ENCODE measurements around the gene DGKH. TPM values are rescaled to one million over a fixed set of nuclear protein-coding genes. Genes with fewer than 3 reads are reported as not detected.
"Not testable (repeated sequence)": the region's sequence is repeated elsewhere in the genome, so short reads cannot be mapped to it uniquely, and the experiment has no call there.

Gene DGKH
- total RNA-seq, 1 donor from 2014 or later, result 8.4 TPM

DNA sequence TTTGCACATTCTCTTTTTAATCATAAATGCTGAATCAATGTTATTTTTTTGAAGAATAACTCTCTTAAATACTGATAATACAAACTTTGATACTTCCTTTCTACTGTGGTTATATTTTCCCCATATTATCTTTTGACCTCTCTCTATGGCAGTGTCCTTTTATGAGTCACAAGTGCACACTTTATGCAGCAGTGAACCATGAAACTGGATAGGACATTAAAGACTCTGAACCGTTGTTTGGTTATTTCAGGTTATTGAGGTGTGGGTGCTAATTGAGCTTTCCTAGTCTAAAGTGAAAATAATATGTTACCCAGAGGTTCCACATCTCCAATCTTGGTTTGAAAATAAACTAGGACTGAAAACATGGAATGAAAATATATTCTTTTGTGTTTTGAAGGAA, 71.4 kb downstream of the DGKH start:
- Histone ChIP-seq H3K27ac (ENCODE audit: low read depth, low read length) (no peak overlapping the region), H3K36me3 (ENCODE audit: control insufficient read depth in 3 of 3, insufficient read depth in 3 of 3, low read length in 3 of 3) (no peaks in the 10 kb centered on the region), H3K9me3 (ENCODE audit: control insufficient read depth in 3 of 3, low read length in 3 of 3) (no peaks in the 10 kb centered on the region), H3K4me1 (ENCODE audit: control insufficient read depth in 3 of 3, insufficient read depth in 3 of 3, low read length in 3 of 3) (no peaks in the 10 kb centered on the region), H3K4me3 (ENCODE audit: low read length in 3 of 3) (no peak overlapping the region), H3K27me3 (ENCODE audit: control insufficient read depth in 3 of 3, insufficient read depth in 3 of 3, low read length in 3 of 3) (no peaks in the 10 kb centered on the region), H3K9ac (ENCODE audit: low read depth in 1 of 3, low read length in 3 of 3) (no peak overlapping the region)

DNA sequence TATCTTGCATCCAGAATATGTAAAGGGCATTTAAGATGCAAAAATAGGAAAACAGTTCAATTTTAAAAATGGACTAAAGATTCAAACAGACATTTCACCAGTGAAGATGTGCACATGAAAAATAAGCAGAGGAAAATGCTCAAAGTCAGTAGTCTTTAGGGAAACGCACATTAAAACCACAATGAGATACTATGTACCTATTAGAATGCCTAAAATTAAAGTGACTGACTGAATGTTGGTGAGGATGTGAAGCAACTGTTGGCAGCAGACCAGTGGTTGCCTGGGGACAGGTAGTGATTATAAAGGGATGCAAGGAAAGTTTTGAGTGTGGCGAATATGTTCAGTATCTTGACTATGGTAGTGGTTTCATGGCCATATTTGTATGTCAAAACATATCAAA, 75.2 kb downstream of the DGKH start:
- no peak overlapping the region for H3K4me3 ChIP-seq (ENCODE audit: low read length in 3 of 3)
- H3K9me3 ChIP-seq (ENCODE audit: control insufficient read depth in 3 of 3, low read length in 3 of 3), result no peaks in the 10 kb centered on the region
- H3K9ac ChIP-seq (ENCODE audit: low read depth in 1 of 3, low read length in 3 of 3), result no peak overlapping the region
- no peak overlapping the region for H3K27ac ChIP-seq (ENCODE audit: low read depth, low read length)
- no peaks in the 10 kb centered on the region for H3K27me3 ChIP-seq (ENCODE audit: control insufficient read depth in 3 of 3, insufficient read depth in 3 of 3, low read length in 3 of 3)
- no peaks in the 10 kb centered on the region for H3K4me1 ChIP-seq (ENCODE audit: control insufficient read depth in 3 of 3, insufficient read depth in 3 of 3, low read length in 3 of 3)
- H3K36me3 ChIP-seq (ENCODE audit: control insufficient read depth in 3 of 3, insufficient read depth in 3 of 3, low read length in 3 of 3), result peaks cover 0 to 2% (median 0%) of the 10 kb centered on the region in 3 donors

DNA sequence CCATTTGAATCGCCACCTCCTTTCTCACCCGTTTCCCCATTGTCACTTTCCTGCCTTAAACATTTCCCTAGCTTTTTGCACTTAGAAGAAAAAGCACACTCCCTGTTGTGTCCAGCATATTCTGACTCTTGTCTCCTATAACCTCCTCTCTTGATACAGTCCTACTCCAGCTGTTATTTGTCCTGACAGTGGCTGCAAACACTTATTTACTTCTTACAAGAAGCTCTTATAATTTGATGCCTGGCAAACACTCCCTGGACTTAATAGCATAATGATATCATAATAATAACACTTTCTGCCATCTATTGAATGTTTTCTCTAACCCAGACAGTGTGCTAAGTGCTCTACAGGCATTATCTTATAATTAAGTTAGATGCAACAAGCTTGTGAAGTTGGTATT, 76.6 kb downstream of the DGKH start:
- H3K9ac ChIP-seq (ENCODE audit: low read depth in 1 of 3, low read length in 3 of 3), result no peak overlapping the region
- no peaks in the 10 kb centered on the region for H3K27me3 ChIP-seq (ENCODE audit: control insufficient read depth in 3 of 3, insufficient read depth in 3 of 3, low read length in 3 of 3)
- peaks cover 0 to 2% (median 2%) of the 10 kb centered on the region in 3 donors for H3K36me3 ChIP-seq (ENCODE audit: control insufficient read depth in 3 of 3, insufficient read depth in 3 of 3, low read length in 3 of 3)
- H3K9me3 ChIP-seq (ENCODE audit: control insufficient read depth in 3 of 3, low read length in 3 of 3), result no peaks in the 10 kb centered on the region
- no peak overlapping the region for H3K4me3 ChIP-seq (ENCODE audit: low read length in 3 of 3)
- H3K27ac ChIP-seq (ENCODE audit: low read depth, low read length), result no peak overlapping the region
- H3K4me1 ChIP-seq (ENCODE audit: control insufficient read depth in 3 of 3, insufficient read depth in 3 of 3, low read length in 3 of 3), result no peaks in the 10 kb centered on the region

- H3K4me1 ChIP-seq (ENCODE audit: control insufficient read depth in 3 of 3, insufficient read depth in 3 of 3, low read length in 3 of 3), result no peaks in the 10 kb centered on the region
- no peaks in the 10 kb centered on the region for H3K27me3 ChIP-seq (ENCODE audit: control insufficient read depth in 3 of 3, insufficient read depth in 3 of 3, low read length in 3 of 3)
- H3K9me3 ChIP-seq (ENCODE audit: control insufficient read depth in 3 of 3, low read length in 3 of 3), result no peaks in the 10 kb centered on the region
- H3K27ac ChIP-seq (ENCODE audit: low read depth, low read length), result no peak overlapping the region
- H3K36me3 ChIP-seq (ENCODE audit: control insufficient read depth in 3 of 3, insufficient read depth in 3 of 3, low read length in 3 of 3), result peaks cover 0 to 8% (median 2%) of the 10 kb centered on the region in 3 donors
- H3K4me3 ChIP-seq (ENCODE audit: low read length in 3 of 3), result no peak overlapping the region
- H3K9ac ChIP-seq (ENCODE audit: low read depth in 1 of 3, low read length in 3 of 3), result no peak overlapping the region
Measured at GRCh38 chr13:42127047-42127446, 78.6 kb downstream of the DGKH start.

DNA sequence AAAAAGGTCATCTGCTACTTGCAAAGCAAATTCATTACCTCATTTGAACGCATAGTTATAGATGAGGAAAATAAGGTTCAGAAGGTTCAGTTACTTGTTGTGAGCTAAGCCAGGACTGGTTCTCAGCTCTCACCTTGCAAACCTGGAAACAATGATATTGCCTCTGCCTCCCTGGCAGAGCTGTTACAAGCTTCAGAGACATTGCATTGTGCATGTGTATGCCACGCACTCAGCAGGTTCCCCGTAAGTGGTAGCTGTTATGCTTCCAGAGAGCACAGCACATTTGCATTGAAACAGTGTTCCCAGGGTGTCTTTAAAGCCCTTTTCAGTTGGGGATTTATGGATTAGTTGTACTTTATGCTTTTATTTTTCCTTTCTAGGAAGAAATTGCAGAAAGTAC, 80.6 kb downstream of the DGKH start:
- Histone ChIP-seq H3K36me3 (ENCODE audit: control insufficient read depth in 3 of 3, insufficient read depth in 3 of 3, low read length in 3 of 3) (peaks cover 0 to 8% (median 2%) of the 10 kb centered on the region in 3 donors), H3K27me3 (ENCODE audit: control insufficient read depth in 3 of 3, insufficient read depth in 3 of 3, low read length in 3 of 3) (no peaks in the 10 kb centered on the region), H3K9ac (ENCODE audit: low read depth in 1 of 3, low read length in 3 of 3) (no peak overlapping the region), H3K27ac (ENCODE audit: low read depth, low read length) (no peak overlapping the region), H3K9me3 (ENCODE audit: control insufficient read depth in 3 of 3, low read length in 3 of 3) (no peaks in the 10 kb centered on the region), H3K4me3 (ENCODE audit: low read length in 3 of 3) (no peak overlapping the region), H3K4me1 (ENCODE audit: control insufficient read depth in 3 of 3, insufficient read depth in 3 of 3, low read length in 3 of 3) (no peaks in the 10 kb centered on the region)

GRCh38 chr13:42136518-42136917, 88.1 kb downstream of the DGKH start:
- H3K4me1 ChIP-seq (ENCODE audit: control insufficient read depth in 3 of 3, insufficient read depth in 3 of 3, low read length in 3 of 3), result no peaks in the 10 kb centered on the region
- H3K27me3 ChIP-seq (ENCODE audit: control insufficient read depth in 3 of 3, insufficient read depth in 3 of 3, low read length in 3 of 3), result no peaks in the 10 kb centered on the region
- no peak overlapping the region for H3K9ac ChIP-seq (ENCODE audit: low read depth in 1 of 3, low read length in 3 of 3)
- no peaks in the 10 kb centered on the region for H3K9me3 ChIP-seq (ENCODE audit: control insufficient read depth in 3 of 3, low read length in 3 of 3)
- no peak overlapping the region for H3K4me3 ChIP-seq (ENCODE audit: low read length in 3 of 3)
- H3K36me3 ChIP-seq (ENCODE audit: control insufficient read depth in 3 of 3, insufficient read depth in 3 of 3, low read length in 3 of 3), result peaks cover 0 to 2% (median 0%) of the 10 kb centered on the region in 3 donors
- no peak overlapping the region for H3K27ac ChIP-seq (ENCODE audit: low read depth, low read length)

GRCh38 chr13:42137856-42138537, 89.5 kb downstream of the DGKH start:
- Histone ChIP-seq H3K27me3 (ENCODE audit: control insufficient read depth in 3 of 3, insufficient read depth in 3 of 3, low read length in 3 of 3) (no peaks in the 10 kb centered on the region), H3K4me3 (ENCODE audit: low read length in 3 of 3) (no peak overlapping the region), H3K27ac (ENCODE audit: low read depth, low read length) (no peak overlapping the region), H3K36me3 (ENCODE audit: control insufficient read depth in 3 of 3, insufficient read depth in 3 of 3, low read length in 3 of 3) (peaks cover 0 to 2% (median 0%) of the 10 kb centered on the region in 3 donors), H3K9me3 (ENCODE audit: control insufficient read depth in 3 of 3, low read length in 3 of 3) (no peaks in the 10 kb centered on the region), H3K9ac (ENCODE audit: low read depth in 1 of 3, low read length in 3 of 3) (no peak overlapping the region), H3K4me1 (ENCODE audit: control insufficient read depth in 3 of 3, insufficient read depth in 3 of 3, low read length in 3 of 3) (no peaks in the 10 kb centered on the region)

DNA sequence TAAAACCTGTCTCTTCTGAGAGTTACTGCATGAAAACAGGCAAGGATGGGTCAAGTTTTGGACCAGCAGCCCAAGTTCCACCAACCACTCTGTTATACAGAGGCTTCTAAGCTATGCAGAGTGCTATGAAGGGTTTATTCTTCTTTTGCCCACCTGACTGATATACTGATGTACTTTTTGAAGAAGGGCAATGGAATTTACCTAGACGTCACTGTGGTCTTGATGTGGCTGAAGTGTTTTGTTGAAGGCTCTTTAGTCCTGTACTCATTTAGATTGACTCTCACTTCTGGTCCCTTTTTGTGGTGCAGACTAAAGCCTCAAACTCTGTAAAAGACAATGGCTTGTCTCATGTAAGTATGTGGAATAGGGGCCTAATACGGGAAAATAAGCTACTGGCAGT, 92.0 kb downstream of the DGKH start:
- H3K36me3 ChIP-seq (ENCODE audit: control insufficient read depth in 3 of 3, insufficient read depth in 3 of 3, low read length in 3 of 3), result peaks cover 0 to 2% (median 0%) of the 10 kb centered on the region in 3 donors
- no peaks in the 10 kb centered on the region for H3K27me3 ChIP-seq (ENCODE audit: control insufficient read depth in 3 of 3, insufficient read depth in 3 of 3, low read length in 3 of 3)
- H3K4me3 ChIP-seq (ENCODE audit: low read length in 3 of 3), result no peak overlapping the region
- H3K9me3 ChIP-seq (ENCODE audit: control insufficient read depth in 3 of 3, low read length in 3 of 3), result no peaks in the 10 kb centered on the region
- no peak overlapping the region for H3K9ac ChIP-seq (ENCODE audit: low read depth in 1 of 3, low read length in 3 of 3)
- no peaks in the 10 kb centered on the region for H3K4me1 ChIP-seq (ENCODE audit: control insufficient read depth in 3 of 3, insufficient read depth in 3 of 3, low read length in 3 of 3)
- H3K27ac ChIP-seq (ENCODE audit: low read depth, low read length), result no peak overlapping the region

DNA sequence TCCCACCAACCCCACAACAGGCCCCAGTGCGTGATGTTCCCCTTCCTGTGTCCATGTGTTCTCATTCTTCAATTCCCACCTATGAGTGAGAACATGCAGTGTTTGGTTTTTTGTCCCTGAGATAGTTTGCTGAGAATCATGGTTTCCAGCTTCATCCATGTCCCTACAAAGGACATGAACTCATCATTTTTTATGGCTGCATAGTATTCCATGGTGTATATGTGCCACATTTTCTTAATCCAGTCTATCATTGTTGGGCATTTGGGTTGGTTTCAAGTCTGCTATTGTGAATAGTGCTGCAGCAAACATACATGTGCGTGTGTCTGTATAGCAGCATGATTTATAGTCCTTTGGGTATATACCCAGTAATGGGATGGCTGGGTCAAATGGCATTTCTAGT, 92.6 kb downstream of the DGKH start:
- not testable (repeated sequence) for H3K9me3 ChIP-seq (ENCODE audit: control insufficient read depth in 3 of 3, low read length in 3 of 3); H3K27ac ChIP-seq (ENCODE audit: low read depth, low read length); H3K4me1 ChIP-seq (ENCODE audit: control insufficient read depth in 3 of 3, insufficient read depth in 3 of 3, low read length in 3 of 3); H3K27me3 ChIP-seq (ENCODE audit: control insufficient read depth in 3 of 3, insufficient read depth in 3 of 3, low read length in 3 of 3); H3K9ac ChIP-seq (ENCODE audit: low read depth in 1 of 3, low read length in 3 of 3); H3K36me3 ChIP-seq (ENCODE audit: control insufficient read depth in 3 of 3, insufficient read depth in 3 of 3, low read length in 3 of 3); H3K4me3 ChIP-seq (ENCODE audit: low read length in 3 of 3)

GRCh38 chr13:42146359-42146758, 97.9 kb downstream of the DGKH start:
- Histone ChIP-seq H3K9ac (ENCODE audit: low read depth in 1 of 3, low read length in 3 of 3) (no peak overlapping the region), H3K9me3 (ENCODE audit: control insufficient read depth in 3 of 3, low read length in 3 of 3) (no peaks in the 10 kb centered on the region), H3K36me3 (ENCODE audit: control insufficient read depth in 3 of 3, insufficient read depth in 3 of 3, low read length in 3 of 3) (no peaks in the 10 kb centered on the region), H3K27ac (ENCODE audit: low read depth, low read length) (no peak overlapping the region), H3K27me3 (ENCODE audit: control insufficient read depth in 3 of 3, insufficient read depth in 3 of 3, low read length in 3 of 3) (no peaks in the 10 kb centered on the region), H3K4me1 (ENCODE audit: control insufficient read depth in 3 of 3, insufficient read depth in 3 of 3, low read length in 3 of 3) (no peaks in the 10 kb centered on the region), H3K4me3 (ENCODE audit: low read length in 3 of 3) (no peak overlapping the region)

Data from skeletal muscle tissue (tissue), 4 donors.